Kidney epithelial cell (primary cell): ENCODE data around the gene SNCA. TPM values are rescaled to one million over a fixed set of nuclear protein-coding genes. Genes with fewer than 3 reads are reported as not detected.

ENCODE experiments used
- DNase-seq: peaks from one replicate; pipeline ENCODE4 v3.0.0-alpha.2; 2010; ENCODE audit warnings: low read depth
- H3K27me3 ChIP-seq: 2 replicates; pipeline ENCODE4 v1.6.0; 2011; ENCODE audit warnings: low read length; ENCODE audit not compliant: control insufficient read depth, insufficient read depth
- H3K36me3 ChIP-seq: 2 replicates; pipeline ENCODE4 v1.5.1; 2011; ENCODE audit warnings: low read length; ENCODE audit not compliant: control insufficient read depth, insufficient read depth
- H3K4me3 ChIP-seq: 2 replicates; pipeline ENCODE4 v1.5.1; 2011; ENCODE audit warnings: low read depth, mild to moderate bottlenecking, control low read depth, low read length
- total RNA-seq: library from RNA; depleted of rRNA; stranded (reverse); fragments of >200 nt; gene quantifications from 2 replicates; pipeline ENCODE4 v1.2.3, GENCODE V29; 2015
- TF ChIP-seq, protein P1 (sequence below): IDR thresholded peaks from 2 replicates; pipeline ENCODE4 v1.5.1; 2011; ENCODE audit warnings: mild to moderate bottlenecking, moderate library complexity, low read length, control low read depth, inconsistent platforms; ENCODE audit not compliant: insufficient read depth, poor library complexity, severe bottlenecking

SNCA gene
- total RNA-seq, 1 donor from 2014 or later, result 8.7 TPM

- TF ChIP-seq, protein P1, sequence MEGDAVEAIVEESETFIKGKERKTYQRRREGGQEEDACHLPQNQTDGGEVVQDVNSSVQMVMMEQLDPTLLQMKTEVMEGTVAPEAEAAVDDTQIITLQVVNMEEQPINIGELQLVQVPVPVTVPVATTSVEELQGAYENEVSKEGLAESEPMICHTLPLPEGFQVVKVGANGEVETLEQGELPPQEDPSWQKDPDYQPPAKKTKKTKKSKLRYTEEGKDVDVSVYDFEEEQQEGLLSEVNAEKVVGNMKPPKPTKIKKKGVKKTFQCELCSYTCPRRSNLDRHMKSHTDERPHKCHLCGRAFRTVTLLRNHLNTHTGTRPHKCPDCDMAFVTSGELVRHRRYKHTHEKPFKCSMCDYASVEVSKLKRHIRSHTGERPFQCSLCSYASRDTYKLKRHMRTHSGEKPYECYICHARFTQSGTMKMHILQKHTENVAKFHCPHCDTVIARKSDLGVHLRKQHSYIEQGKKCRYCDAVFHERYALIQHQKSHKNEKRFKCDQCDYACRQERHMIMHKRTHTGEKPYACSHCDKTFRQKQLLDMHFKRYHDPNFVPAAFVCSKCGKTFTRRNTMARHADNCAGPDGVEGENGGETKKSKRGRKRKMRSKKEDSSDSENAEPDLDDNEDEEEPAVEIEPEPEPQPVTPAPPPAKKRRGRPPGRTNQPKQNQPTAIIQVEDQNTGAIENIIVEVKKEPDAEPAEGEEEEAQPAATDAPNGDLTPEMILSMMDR, result no peak
- H3K4me3 ChIP-seq, result no peak overlapping the region
- H3K27me3 ChIP-seq, result no peaks in the 10 kb centered on the region
- DNase-seq, result no peak
- H3K36me3 ChIP-seq, result no peaks in the 10 kb centered on the region
Observed at GRCh38 chr4:89712827-89713226, 124.1 kb downstream of the SNCA start.

GRCh38 chr4:89712141-89712540, 124.8 kb downstream of the SNCA start:
- Histone ChIP-seq H3K4me3 (no peak overlapping the region), H3K27me3 (no peaks in the 10 kb centered on the region), H3K36me3 (no peaks in the 10 kb centered on the region)
- no peak for DNase-seq
- TF ChIP-seq, protein P1, result no peak

DNA sequence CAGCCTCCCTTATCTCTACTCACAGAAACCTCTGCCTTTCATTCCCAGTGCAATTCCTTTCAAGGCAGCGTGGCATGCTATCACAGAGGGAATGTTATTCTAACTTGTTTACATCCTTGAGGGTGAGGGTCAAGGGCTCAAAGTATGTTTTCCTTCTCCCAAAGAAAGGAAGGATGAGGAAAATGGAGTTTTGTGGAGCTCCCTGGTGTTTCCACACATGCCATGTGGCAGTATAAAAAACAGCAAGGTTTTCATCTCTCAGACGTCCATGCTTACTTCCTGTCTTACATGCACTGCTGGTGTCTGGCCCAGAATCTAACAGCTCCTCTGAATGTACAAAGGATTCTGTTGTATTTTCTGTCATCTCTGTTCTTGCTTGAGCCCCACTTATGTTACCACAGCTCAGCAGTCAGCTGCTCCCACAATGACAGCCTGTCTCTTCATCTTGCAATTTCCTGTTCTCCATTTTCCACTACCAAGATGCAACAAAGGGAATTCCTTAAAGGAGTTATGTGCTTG, 128.0 kb downstream of the SNCA start:
- Histone ChIP-seq H3K36me3 (no peaks in the 10 kb centered on the region), H3K4me3 (no peak overlapping the region), H3K27me3 (no peaks in the 10 kb centered on the region)
- DNase-seq, result no peak
- TF ChIP-seq, protein P1, result no peak

DNA sequence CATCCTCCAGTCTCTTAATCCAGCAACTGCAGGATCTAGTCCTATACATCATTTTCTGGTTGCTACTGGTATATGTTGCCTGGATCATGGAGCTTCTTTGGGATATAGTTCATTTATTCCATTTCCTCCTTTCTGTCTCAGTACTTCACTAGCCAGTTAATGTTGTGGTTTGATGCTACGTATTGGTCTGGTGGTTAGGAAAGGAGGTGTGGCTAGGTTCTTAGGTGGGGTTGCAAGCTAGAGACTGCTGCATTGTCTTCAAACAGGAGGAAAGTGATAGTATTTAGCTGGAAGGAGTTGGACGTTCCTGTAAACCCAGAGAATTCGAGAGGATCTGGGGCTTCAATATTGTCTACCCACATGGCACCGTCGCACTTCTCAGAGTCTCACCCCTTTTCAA, 129.5 kb downstream of the SNCA start:
- DNase-seq, result no peak
- TF ChIP-seq, protein P1, result no peak
- H3K4me3 ChIP-seq, result no peak overlapping the region
- H3K36me3 ChIP-seq, result no peaks in the 10 kb centered on the region
- no peaks in the 10 kb centered on the region for H3K27me3 ChIP-seq

DNA sequence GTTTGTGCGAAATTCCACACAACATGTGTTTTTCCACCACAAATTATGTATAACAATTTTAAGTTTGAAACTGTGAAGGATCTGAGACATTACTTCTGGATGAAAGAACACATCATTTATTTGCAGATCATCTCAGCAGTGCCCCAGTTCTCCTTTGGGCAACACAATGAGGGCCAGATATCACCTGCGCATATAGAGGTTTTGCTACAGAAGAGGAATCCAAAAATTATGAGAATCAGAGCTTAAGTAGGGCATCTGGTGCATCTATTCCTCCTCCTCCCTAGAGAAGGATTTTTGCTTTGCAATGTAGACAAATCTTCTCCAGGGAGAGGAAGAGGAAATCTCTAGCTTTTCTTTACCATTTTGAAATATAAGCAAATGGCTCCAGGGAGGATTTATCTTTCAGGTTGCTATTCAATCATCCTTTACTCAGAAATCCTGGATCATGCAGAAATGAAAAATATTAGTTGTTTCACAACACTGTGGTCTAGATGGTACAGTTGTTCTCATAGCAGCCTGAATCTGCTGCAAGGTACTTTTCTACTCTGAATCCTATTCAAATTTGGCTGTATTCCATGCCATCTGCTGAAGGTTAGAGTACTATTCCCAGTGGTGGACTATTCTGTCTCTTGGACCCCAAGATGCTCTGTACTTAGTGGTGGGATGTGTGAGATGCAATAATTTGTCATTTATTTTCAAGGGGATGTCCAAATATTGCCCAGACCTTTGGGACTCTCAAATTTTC, 132.1 kb downstream of the SNCA start:
- DNase-seq, result no peak
- Histone ChIP-seq H3K27me3 (no peaks in the 10 kb centered on the region), H3K36me3 (no peaks in the 10 kb centered on the region), H3K4me3 (no peak overlapping the region)
- TF ChIP-seq, protein P1, result no peak
